HL-60 (cell line): ENCODE results near the gene COQ10A.

Experiments used
- CTCF ChIP-seq: IDR thresholded peaks from one replicate; pipeline ENCODE4 v1.5.1; 2011; ENCODE audit warnings: low read length, control low read depth, inconsistent platforms; ENCODE audit not compliant: insufficient read depth
- POLR2AphosphoS5 ChIP-seq: IDR thresholded peaks from 2 replicates; pipeline ENCODE4 v1.6.1; 2012; ENCODE audit warnings: low read depth

- TF ChIP-seq CTCF (no peak), POLR2AphosphoS5 (no peak)
Observed at GRCh38 chr12:56255671-56256070, 11.1 kb upstream of the COQ10A start.
